Neural progenitor cell (in vitro differentiated cells): ENCODE results near the gene IGFBP7. TPM values are rescaled to one million over a fixed set of nuclear protein-coding genes. Genes with fewer than 3 reads are reported as not detected.
A peak's percentile ranks its signal among the peaks of the same experiment; 100 is the strongest.

Source experiments
- DNase-seq: peaks from one replicate; pipeline ENCODE4 v3.0.0-alpha.2; 2016; ENCODE audit warnings: low spot score
- H2AFZ ChIP-seq: fragments of 200-600 bp; sonication (generic); replicated peaks from 2 replicates; pipeline ENCODE4 v1.6.1; 2016; ENCODE audit warnings: antibody characterized with exemption
- H3F3A ChIP-seq: fragments of 200-600 bp; sonication (generic); 2 replicates; pipeline ENCODE4 v1.6.1; 2016; ENCODE audit warnings: antibody characterized with exemption, low read depth
- H3K27ac ChIP-seq: fragments of 200-600 bp; sonication (generic); 2 replicates; pipeline ENCODE4 v1.5.1; 2016; ENCODE audit warnings: mild to moderate bottlenecking
- H3K27me3 ChIP-seq: fragments of 200-600 bp; sonication (generic); 2 replicates; pipeline ENCODE4 v1.6.1; 2016; ENCODE audit warnings: mild to moderate bottlenecking, moderate library complexity
- H3K36me3 ChIP-seq: fragments of 200-600 bp; sonication (generic); 2 replicates; pipeline ENCODE4 v1.5.1; 2016
- H3K4me1 ChIP-seq: fragments of 200-600 bp; sonication (generic); 2 replicates; pipeline ENCODE4 v1.6.1; 2016; ENCODE audit warnings: mixed run types
- H3K4me2 ChIP-seq: fragments of 200-600 bp; sonication (generic); 2 replicates; pipeline ENCODE4 v1.6.1; 2016
- H3K4me3 ChIP-seq: fragments of 200-600 bp; sonication (generic); 2 replicates; pipeline ENCODE4 v1.5.1; 2016
- H3K79me2 ChIP-seq: fragments of 200-600 bp; sonication (generic); 2 replicates; pipeline ENCODE4 v1.6.1; 2016; ENCODE audit warnings: low read depth
- H3K9ac ChIP-seq: fragments of 200-600 bp; sonication (generic); 2 replicates; pipeline ENCODE4 v1.6.1; 2016
- H3K9me3 ChIP-seq: fragments of 200-600 bp; sonication (generic); 2 replicates; pipeline ENCODE4 v1.5.1; 2016; ENCODE audit warnings: low read depth
- H4K20me1 ChIP-seq: fragments of 200-600 bp; sonication (generic); 2 replicates; pipeline ENCODE4 v1.6.1; 2016; ENCODE audit warnings: low read depth
- H3K27ac Mint-ChIP-seq: 3 replicates; pipeline ENCODE4 v1.8.0; 2021; ENCODE audit warnings: mixed read lengths
- H3K27me3 Mint-ChIP-seq: 2 replicates; pipeline ENCODE4 v1.8.0; 2022; ENCODE audit warnings: low read depth, mild to moderate bottlenecking, inconsistent platforms, moderate library complexity, mixed read lengths; ENCODE audit not compliant: insufficient read depth
- H3K36me3 Mint-ChIP-seq: 3 replicates; pipeline ENCODE4 v1.8.0; 2021; ENCODE audit warnings: mixed read lengths
- H3K4me1 Mint-ChIP-seq: 3 replicates; pipeline ENCODE4 v1.8.0; 2021; ENCODE audit warnings: mixed read lengths
- H3K4me3 Mint-ChIP-seq: 3 replicates; pipeline ENCODE4 v1.8.0; 2021; ENCODE audit warnings: mild to moderate bottlenecking, moderate library complexity, mixed read lengths
- H3K9me3 Mint-ChIP-seq: 3 replicates; pipeline ENCODE4 v1.8.0; 2020; ENCODE audit warnings: mixed read lengths
- EZH2 ChIP-seq: fragments of 200-600 bp; sonication (generic); IDR thresholded peaks from 2 replicates; pipeline ENCODE4 v1.6.1; 2017; ENCODE audit warnings: antibody characterized with exemption, mild to moderate bottlenecking, moderate library complexity
- EZH2phosphoT487 ChIP-seq: fragments of 200-600 bp; sonication (generic); IDR thresholded peaks from 2 replicates; pipeline ENCODE4 v1.6.1; 2017; ENCODE audit warnings: antibody characterized with exemption
- total RNA-seq: library from RNA; depleted of rRNA; stranded (reverse); fragments of >200 nt; gene quantifications from 2 replicates; pipeline ENCODE4 v1.2.3, GENCODE V29; 2015; ENCODE audit warnings: low replicate concordance
- TF ChIP-seq, protein P1 (sequence below): fragments of 200-600 bp; sonication (generic); IDR thresholded peaks from 2 replicates; pipeline ENCODE4 v1.5.1; 2017; ENCODE audit warnings: antibody characterized with exemption, mild to moderate bottlenecking

Gene IGFBP7
- total RNA-seq, 1 donor from 2014 or later = 0.86 TPM

DNA sequence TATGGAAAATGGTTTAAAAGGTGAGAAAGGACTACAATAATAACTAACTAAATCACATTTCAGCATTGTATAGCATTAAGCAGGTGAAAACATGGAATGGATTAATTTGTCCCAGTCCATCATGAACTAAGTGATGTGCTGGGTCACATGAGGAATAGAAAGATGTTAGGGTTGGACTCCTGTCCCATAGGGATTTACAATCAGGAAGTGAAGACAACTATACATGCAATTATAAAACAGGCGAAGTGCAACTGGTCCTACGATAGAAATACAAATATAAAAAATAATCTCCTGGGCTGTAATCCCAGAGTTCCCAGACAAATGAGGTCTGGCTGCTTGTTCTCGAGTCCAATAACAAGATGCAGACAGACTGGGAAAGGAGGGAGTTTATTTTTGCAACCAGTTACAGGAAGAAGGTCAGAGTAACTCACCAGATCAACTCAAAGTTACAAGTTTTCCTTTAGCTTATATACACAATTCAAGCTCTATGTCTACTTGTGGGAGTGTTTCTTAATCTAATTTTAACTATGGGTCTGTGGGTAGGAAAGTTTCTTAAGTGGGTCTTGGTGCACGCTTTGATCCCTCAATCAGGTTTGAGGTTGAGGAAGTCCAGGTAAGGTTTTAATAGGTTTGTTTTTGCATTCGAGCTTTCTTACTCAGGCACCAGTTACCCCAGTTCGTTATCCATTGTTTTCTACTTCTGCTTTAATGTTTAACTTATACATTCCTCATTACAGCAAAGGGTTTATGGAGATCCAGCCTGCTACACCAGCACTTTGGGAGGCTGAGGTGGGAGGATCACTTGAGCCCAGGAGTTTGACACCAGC is 50.1 kb downstream of the IGFBP7 start:
- no peaks in the 10 kb centered on the region for H3F3A ChIP-seq
- Mint-ChIP-seq H3K36me3 (no peaks in the 10 kb centered on the region), H3K27me3 (no peaks in the 10 kb centered on the region), H3K27ac (no peak overlapping the region), H3K4me1 (peaks cover 16% of the 10 kb centered on the region), H3K4me3 (no peak overlapping the region), H3K9me3 (no peaks in the 10 kb centered on the region)
- DNase-seq = no peak
- H3K4me3 ChIP-seq = no peak overlapping the region
- no peak overlapping the region for H2AFZ ChIP-seq
- H3K27me3 ChIP-seq = no peaks in the 10 kb centered on the region
- no peaks in the 10 kb centered on the region for H3K4me1 ChIP-seq
- no peak overlapping the region for H3K9ac ChIP-seq
- H3K27ac ChIP-seq = no peak overlapping the region
- no peak for TF ChIP-seq EZH2phosphoT487
- TF ChIP-seq, protein P1, sequence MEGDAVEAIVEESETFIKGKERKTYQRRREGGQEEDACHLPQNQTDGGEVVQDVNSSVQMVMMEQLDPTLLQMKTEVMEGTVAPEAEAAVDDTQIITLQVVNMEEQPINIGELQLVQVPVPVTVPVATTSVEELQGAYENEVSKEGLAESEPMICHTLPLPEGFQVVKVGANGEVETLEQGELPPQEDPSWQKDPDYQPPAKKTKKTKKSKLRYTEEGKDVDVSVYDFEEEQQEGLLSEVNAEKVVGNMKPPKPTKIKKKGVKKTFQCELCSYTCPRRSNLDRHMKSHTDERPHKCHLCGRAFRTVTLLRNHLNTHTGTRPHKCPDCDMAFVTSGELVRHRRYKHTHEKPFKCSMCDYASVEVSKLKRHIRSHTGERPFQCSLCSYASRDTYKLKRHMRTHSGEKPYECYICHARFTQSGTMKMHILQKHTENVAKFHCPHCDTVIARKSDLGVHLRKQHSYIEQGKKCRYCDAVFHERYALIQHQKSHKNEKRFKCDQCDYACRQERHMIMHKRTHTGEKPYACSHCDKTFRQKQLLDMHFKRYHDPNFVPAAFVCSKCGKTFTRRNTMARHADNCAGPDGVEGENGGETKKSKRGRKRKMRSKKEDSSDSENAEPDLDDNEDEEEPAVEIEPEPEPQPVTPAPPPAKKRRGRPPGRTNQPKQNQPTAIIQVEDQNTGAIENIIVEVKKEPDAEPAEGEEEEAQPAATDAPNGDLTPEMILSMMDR = no peak
- TF ChIP-seq EZH2 = no peak
- H3K79me2 ChIP-seq = no peaks in the 10 kb centered on the region
- H3K9me3 ChIP-seq = no peaks in the 10 kb centered on the region
- H3K36me3 ChIP-seq = no peaks in the 10 kb centered on the region
- no peaks in the 10 kb centered on the region for H4K20me1 ChIP-seq
- H3K4me2 ChIP-seq = no peak overlapping the region

DNA sequence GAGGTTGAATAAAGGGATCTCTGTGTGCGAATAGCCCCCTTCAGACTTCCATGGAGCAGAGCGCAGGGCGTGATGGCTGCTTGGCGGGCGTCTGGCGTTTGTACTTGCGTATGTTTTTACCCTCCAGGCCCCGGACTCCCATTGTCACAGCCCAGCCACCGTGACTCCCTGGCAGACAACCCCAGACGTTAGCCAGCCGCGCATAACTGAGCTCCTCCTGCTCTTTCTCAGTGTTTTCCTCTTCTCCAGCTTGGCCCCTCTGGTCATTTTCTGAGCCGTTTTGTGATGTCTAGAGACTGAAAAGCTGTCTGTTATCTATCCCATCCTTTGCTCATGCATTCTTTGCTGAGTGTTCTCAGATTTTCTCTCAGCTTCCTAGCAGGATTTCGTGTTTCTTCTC is 54.3 kb downstream of the IGFBP7 start:
- Histone ChIP-seq H3K27me3 (no peaks in the 10 kb centered on the region), H3K36me3 (no peaks in the 10 kb centered on the region), H3K9me3 (no peaks in the 10 kb centered on the region), H3K4me2 (no peak overlapping the region), H3K27ac (no peak overlapping the region), H3K4me1 (no peaks in the 10 kb centered on the region), H3F3A (no peaks in the 10 kb centered on the region), H3K4me3 (no peak overlapping the region), H4K20me1 (no peaks in the 10 kb centered on the region), H2AFZ (no peak overlapping the region), H3K9ac (no peak overlapping the region), H3K79me2 (no peaks in the 10 kb centered on the region)
- no peak for TF ChIP-seq EZH2
- TF ChIP-seq, protein P1 = no peak
- TF ChIP-seq EZH2phosphoT487 = no peak
- Mint-ChIP-seq H3K4me3 (no peak overlapping the region), H3K27ac (peak overlapping the region; percentile 79), H3K9me3 (no peaks in the 10 kb centered on the region), H3K4me1 (peaks cover 12% of the 10 kb centered on the region), H3K36me3 (no peaks in the 10 kb centered on the region), H3K27me3 (peaks cover 2% of the 10 kb centered on the region)
- no peak for DNase-seq

DNA sequence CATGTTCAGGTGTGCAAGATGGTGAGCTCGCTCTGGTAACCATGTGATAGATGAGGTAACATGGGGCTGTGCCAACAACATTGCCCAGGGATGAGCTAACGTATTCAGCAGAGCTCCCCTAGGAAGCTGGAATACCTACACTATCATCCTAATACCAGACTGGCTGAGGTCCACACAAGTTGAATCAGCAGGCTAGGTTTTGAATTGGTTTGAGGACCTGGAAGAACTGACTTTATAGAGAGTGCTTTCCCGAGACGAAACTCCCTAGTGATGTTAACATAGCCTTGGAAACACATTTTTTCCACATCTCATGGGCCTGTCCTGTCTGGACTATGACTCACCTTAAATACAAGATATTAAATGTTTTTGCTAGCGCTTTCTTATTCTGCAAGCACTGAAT is 56.7 kb downstream of the IGFBP7 start:
- no peak for TF ChIP-seq EZH2
- no peak for TF ChIP-seq EZH2phosphoT487
- TF ChIP-seq, protein P1 = no peak
- H3K9ac ChIP-seq = no peak overlapping the region
- H3K4me2 ChIP-seq = no peak overlapping the region
- no peaks in the 10 kb centered on the region for H3K4me1 ChIP-seq
- no peaks in the 10 kb centered on the region for H3K27me3 ChIP-seq
- no peaks in the 10 kb centered on the region for H3K9me3 Mint-ChIP-seq
- no peak overlapping the region for H2AFZ ChIP-seq
- H3K27ac ChIP-seq = no peak overlapping the region
- H3K36me3 Mint-ChIP-seq = no peaks in the 10 kb centered on the region
- H3K4me3 Mint-ChIP-seq = no peak overlapping the region
- no peaks in the 10 kb centered on the region for H4K20me1 ChIP-seq
- DNase-seq = no peak
- H3K36me3 ChIP-seq = no peaks in the 10 kb centered on the region
- peaks cover 12% of the 10 kb centered on the region for H3K4me1 Mint-ChIP-seq
- peaks cover 2% of the 10 kb centered on the region for H3K27me3 Mint-ChIP-seq
- H3K79me2 ChIP-seq = no peaks in the 10 kb centered on the region
- H3K9me3 ChIP-seq = no peaks in the 10 kb centered on the region
- no peaks in the 10 kb centered on the region for H3F3A ChIP-seq
- no peak overlapping the region for H3K4me3 ChIP-seq
- H3K27ac Mint-ChIP-seq = no peak overlapping the region
